T-helper 1 cell (primary cell): ENCODE measurements around the gene ARHGAP5.
A peak's percentile ranks its signal among the peaks of the same experiment; 100 is the strongest.

Experiments
- DNase-seq, 5 donors: peaks; one replicate each; pipeline ENCODE4 v3.0.0-alpha.2; 2012 to 2020
- total RNA-seq, 4 donors: gene quantifications; one replicate each; lab custom pipeline; 2026; lab: John Stamatoyannopoulos, UW

The ARHGAP5 gene, protein sequence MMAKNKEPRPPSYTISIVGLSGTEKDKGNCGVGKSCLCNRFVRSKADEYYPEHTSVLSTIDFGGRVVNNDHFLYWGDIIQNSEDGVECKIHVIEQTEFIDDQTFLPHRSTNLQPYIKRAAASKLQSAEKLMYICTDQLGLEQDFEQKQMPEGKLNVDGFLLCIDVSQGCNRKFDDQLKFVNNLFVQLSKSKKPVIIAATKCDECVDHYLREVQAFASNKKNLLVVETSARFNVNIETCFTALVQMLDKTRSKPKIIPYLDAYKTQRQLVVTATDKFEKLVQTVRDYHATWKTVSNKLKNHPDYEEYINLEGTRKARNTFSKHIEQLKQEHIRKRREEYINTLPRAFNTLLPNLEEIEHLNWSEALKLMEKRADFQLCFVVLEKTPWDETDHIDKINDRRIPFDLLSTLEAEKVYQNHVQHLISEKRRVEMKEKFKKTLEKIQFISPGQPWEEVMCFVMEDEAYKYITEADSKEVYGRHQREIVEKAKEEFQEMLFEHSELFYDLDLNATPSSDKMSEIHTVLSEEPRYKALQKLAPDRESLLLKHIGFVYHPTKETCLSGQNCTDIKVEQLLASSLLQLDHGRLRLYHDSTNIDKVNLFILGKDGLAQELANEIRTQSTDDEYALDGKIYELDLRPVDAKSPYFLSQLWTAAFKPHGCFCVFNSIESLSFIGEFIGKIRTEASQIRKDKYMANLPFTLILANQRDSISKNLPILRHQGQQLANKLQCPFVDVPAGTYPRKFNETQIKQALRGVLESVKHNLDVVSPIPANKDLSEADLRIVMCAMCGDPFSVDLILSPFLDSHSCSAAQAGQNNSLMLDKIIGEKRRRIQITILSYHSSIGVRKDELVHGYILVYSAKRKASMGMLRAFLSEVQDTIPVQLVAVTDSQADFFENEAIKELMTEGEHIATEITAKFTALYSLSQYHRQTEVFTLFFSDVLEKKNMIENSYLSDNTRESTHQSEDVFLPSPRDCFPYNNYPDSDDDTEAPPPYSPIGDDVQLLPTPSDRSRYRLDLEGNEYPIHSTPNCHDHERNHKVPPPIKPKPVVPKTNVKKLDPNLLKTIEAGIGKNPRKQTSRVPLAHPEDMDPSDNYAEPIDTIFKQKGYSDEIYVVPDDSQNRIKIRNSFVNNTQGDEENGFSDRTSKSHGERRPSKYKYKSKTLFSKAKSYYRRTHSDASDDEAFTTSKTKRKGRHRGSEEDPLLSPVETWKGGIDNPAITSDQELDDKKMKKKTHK (N-terminal part only)
- 95.0 to 163 (median 155) reads per million in 4 donors for total RNA-seq

DNA sequence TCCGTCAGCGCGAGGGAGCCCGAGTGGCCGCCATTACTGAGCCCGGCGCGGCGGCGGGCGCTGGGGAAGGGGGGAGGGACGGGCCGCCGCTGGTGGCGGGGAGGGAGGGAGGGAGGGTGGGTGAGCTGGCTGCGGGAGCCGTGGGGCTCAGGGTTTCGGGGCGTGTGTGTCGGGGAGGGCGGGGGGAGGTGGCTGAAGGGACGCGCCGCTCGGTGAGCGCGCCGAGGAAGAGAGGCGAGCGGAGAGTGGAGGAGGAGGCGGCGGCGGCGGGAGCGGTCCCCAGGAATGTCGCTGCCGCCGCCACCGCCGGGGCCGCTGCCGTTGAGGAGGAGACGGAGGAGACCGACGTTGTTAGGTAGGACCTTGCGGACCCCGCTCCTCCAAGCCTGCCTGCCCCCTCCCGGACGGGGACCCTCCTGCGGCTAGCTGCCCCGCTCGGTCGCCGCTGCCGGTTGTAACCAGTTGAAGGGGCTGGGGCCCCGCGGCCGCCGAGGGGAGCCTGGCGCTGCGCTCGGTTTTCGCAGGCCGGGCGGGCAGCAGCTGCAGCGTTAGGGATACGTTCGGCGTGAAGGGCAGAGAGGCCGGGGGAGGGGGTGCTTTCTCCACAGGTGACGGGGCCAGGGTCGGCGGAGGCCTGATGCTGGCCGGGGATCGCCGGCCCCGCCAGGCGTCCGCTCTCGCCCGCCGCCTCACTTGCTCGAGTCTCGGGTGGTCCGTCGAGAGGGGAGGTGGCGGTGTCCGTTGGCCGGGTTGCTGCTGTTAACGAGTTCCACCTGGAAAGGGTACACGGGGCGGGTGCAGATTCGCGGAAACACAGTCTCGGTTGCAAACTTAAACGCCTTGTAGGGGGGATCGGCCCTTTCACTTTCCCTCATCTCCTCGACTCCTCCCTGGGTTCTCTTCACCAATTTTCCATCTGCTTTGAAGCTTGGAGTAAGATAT lies at the start of gene ARHGAP5:
ARHGAP5 (plus strand) TSS at position 224 of the 942 bp plus-strand sequence. CDS start 13,366 bp downstream, outside the sequence.
- DNase-seq = peak in 4 of 5 donors; percentile 61 to 74 (median 68)

DNA sequence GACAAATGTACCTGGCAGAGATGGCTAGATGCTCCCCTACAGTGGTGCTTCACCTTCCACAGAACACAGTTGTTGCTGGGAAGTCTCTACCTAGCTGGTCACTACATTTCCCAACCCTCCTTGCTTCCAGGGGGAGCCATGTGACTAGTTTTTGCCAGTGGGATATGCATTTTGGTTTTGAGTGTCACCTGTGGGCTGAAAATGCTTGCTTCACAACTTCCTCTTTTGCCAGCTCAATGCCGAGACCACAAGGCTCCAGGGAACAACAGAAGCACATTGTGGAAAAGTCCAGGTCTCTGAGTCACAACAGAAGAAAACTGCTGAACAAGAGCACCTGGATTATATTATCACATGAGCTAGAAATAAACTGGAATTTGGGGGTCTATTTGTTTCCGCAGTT lies 48.5 kb upstream of the ARHGAP5 start:
- no peak for DNase-seq

DNA sequence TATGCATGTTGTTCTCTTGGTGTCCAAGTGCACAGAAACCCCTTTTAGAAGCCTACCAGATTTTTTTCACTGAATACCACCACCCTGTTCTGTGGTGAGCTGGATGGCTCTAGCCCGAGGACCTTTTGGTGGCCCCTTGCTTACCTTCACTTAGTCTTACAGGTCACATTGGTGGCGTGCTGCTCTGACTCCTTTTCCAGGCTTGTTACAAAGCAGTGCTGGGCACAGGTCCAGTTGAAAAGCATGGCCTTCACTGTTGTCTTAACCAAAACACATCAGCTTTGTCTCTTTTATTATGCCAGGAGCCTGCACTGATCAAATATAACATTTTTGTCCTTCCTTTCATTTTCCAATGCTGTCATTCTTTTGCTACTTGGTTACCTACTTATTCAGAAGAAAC lies 43.6 kb upstream of the ARHGAP5 start:
- no peak for DNase-seq

DNA sequence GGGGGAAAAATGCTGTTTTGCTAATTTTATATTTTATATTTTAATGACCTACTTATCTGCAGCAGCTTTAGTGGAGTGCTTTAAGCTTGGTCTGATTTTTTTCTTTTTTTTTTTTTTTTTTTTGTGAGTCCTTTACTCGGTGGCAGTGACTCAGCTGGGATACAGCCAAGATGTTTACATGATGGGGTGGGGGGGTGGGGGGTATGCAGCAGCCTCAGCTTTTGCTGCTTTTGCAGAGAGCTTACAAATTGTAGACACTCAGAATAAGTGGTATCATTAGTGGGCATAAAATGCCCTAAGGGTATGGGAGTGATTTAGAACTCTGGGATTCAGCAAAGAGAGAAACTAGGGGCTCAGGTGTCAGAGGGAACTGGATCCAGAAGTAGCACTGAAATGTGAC lies 38.2 kb upstream of the ARHGAP5 start:
- DNase-seq = no peak

DNA sequence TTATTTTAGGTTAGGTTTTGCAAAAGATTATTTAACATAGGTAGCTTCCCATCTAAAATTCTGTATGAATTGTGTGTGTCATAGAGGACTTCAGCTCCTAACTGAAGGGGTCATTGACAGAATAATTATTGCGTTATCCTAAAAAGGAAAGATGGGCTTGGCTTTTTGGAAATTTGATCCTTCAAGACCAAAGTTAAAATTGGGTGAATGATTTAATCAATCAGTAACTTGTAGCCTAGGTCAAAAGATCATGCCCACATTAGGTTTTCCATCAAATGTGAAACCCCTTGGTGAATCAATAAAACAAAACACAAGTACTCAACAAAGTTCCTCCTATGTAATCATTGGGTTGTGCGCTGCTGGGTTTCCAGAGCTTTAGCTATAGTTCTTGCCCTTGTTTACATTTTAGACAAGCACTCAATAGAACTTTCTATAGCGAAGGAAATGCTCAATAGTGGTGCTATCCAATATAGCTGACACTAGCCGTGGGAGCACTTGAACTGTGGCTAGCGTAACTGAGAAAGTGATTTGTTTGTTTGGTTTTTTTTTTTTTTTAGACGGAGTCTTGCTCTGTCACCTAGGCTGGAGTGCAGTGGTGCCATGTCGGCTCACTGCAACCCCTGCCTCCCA lies 37.6 kb upstream of the ARHGAP5 start:
- DNase-seq = no peak

DNA sequence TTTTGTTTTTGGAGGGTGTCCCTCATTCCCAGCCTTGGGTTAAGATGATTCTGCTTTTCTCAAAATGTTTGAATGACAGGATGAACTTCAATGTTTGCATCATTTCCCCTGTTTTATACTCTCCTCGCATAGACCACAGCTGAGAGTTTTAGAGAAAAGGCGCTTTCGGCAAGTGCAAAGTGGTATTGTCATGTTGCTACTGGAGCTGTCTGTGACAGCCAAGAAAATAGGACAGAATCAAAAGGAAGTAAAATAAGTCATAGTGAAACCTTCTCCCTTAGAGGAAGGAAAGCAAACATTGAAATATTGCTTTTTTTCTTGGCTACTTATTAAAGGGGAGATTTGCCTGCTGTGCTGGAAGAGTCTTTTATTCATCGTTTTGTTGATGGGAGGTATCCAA lies 33.5 kb upstream of the ARHGAP5 start:
- DNase-seq = peak in 1 of 5 donors; percentile 66

DNA sequence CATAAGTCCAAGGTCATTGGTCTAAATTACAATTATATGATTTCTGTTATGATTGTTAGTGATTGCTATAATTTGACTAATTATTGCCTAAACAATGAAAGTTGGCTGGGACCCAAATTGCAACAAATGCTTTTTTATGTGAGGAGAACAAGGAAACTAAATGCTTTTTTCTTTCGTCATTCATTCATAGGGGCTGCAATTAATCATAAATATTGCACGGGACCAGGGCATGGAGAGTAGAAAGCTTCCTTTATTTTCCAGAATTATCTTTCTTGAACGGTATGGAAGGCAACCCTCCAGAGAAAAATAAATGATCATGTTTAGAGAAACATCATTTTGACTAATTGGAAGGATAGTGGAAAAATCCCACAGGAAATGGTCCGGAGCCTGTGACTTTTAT lies 32.6 kb upstream of the ARHGAP5 start:
- DNase-seq = no peak

DNA sequence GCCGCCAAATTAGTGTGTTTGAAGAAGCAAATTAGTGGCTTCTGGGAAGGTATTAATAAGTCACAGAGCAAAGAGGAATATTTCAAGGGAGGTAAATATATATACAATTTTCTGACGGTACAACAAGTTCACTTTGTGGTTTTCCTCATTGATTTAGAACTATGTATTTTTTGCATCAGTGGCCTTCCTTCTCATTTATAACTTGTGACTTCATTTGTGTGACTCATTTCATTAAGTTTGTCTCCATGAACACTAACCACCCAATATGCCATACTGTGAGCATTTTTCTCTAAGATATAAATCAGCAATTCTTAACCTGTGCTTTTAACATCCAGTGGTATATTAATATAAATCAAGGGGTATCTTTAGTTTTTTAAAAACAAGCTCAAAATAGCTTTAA lies 29.3 kb upstream of the ARHGAP5 start:
- DNase-seq = no peak

DNA sequence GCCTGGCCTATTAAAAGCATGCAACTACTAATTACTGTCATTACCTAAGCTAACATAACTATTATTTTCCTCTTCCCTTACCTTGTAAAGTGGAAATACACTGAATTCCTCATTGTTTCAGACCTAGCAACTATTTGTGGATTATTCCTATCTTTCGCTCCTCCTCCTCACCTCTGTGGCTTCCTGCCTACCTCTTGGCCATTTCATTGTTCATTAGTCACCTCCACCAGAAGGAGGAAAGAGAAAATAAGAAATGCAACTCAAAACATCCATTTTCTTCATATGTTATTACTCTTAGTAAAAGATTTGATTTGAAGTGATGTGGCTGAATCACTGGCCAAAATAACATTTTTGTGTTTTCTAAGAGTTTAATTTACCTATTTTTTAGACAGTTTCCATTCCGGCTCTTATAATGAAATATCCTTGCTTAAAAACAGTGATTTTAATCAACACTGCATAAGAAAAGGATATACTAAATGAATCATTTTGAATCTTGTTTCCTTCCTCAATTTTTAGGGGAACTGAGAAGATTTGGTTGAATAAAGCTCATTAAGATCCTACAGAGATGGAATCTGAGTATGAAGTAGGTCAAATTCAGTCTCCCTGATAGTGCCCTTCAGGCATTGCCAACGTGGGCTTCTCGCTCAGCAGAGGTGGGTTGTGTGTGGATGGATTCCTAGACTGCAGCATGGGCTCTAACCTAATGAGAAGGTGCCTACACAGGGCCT lies 27.6 kb upstream of the ARHGAP5 start:
- no peak for DNase-seq

DNA sequence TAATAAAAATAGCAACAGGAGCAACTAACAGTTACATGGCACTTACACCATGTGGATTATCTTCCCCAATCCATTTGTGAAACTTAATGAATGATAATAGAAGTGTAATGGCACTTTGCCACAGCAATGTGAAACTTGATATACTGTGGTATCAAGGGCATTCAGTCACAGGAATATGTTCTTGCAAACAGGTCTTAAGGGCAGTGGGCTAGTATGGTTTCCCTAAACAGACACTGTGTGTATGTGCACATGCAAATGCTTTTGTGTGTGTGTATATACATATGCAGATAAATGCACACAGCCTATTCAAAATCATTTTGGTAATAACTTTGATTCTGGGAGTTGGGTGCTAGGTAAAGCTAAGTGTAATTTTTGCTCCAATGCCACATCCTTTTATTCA lies 26.2 kb upstream of the ARHGAP5 start:
- no peak for DNase-seq

DNA sequence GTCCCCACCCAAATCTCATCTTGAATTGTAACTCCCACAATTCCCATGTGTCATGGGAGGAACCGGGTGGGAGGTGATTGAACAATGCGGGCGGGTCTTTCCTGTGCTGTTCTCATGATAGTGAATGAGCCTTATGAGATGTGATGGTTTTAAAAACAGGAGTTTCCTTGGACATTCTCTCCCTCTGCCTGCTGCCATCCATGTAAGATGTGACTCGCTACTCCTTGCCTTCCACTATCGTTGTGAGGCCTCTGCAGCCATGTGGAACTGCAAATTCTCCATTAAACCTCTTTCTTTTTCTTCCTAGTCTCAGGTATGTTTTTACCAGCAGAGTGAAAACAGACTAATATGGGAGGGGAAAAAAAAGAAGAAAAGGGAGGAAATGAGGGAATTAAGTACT lies 22.6 kb upstream of the ARHGAP5 start:
- DNase-seq = no peak

DNA sequence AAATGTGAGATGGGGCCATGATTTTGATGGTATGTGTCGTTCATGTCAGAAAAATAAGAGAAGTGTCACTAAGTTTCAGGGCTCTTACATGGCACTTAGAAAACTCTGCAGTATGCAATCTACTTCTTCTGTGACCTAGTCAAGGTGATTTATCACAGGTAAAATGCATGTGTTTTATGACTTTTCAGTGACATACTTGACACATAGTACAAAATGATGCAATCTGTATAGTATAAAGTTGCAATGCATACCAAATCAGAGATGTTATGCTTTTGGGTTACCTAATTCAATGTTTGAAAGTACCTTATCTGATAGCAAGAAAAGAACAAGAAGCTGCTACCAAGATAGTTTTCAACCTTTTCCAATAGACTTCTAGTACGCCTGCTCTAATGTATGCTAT lies 21.9 kb upstream of the ARHGAP5 start:
- DNase-seq = no peak

DNA sequence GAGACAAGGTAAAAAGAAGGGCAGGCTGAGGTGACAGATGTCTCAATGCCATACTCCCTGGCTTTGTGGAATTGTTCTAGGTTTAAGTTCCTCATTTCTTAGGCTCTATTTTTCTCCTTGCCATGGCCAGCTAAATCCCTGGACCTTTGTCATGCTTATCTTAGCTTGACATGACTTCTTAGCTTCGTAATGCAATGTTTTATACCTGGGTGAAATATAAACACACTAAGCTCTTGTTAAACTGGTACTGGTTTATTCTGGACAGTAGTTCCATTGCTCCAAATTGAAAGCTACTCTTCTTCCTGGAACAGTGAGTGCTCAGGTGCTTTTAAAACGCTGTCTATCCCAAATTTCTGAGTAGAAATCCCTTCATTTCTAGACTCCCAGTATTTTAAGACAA lies 17.4 kb upstream of the ARHGAP5 start:
- DNase-seq = no peak

DNA sequence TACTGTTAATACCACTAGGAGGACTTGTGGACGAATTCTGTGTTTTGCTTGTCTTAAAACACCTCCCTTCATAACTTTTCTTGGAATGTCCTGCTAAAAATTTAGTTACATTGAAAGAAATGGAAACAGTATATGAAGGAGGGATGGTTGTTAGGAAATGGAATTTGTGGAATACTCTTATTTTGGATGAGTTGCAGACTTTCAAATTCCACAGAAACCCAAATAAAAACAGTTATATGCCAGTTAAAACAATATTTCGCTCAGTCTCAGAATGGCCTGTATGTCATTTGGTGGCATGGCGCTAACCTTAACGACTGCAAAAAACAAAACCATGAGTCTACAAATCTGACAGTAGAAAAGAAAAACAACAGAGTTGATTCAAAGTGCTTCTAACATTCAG lies 12.2 kb upstream of the ARHGAP5 start:
- DNase-seq = no peak

DNA sequence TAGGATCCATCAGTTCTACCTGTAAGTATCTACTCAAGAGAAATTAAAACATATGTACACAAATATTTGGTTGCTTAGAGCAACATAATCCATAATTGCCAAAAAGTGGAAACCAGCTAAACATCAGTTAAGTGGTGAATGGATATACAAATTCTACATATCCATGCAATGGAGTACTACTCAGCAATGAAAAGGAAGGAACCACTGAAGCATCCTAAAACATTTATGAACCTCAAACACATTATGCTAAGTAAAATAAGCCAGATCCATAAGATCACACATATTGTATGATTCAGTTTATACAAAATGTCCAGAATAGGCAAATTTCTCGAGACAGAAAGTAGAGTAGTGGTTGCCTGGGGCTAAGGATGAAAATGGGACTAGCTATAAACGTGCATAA lies 8.4 kb upstream of the ARHGAP5 start:
- DNase-seq = no peak

DNA sequence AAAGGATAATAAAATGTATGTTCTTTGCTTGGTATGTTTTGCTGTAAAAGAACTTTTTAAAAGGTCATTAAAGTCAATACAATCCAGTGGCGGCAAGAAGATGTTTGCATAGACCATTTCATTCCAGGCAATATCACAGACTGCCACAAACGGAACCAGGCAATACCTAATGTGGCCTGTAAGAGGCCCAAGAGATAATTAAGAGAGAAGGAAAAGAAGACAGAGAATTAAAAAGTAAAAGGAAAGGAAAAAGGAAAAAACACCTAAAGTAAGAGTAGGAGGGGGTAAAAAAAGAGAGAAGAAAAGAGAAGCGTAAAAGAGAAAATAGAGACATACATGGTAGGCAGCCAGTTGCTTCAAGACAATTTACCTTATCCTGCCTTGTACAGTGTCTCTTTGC lies 6.8 kb upstream of the ARHGAP5 start:
- no peak for DNase-seq

DNA sequence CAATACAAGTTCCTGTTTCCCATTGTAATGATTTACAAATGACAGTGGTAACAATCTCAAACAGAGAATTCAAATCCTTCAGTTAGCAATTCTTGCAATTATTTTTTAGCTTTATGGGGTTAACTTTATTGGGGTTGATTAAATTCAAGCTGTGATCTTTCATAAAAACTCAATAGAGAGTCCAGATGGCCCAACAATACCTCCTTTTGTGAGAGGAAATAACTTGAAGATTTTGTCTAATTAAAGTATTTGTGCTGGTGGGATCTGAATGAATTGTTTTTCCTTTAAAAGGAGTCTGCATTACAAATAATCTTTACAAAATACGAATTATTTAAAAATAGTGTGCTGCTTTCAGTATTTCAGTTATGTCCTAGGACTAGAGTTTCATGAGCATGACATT lies 4.4 kb upstream of the ARHGAP5 start:
- DNase-seq = no peak

DNA sequence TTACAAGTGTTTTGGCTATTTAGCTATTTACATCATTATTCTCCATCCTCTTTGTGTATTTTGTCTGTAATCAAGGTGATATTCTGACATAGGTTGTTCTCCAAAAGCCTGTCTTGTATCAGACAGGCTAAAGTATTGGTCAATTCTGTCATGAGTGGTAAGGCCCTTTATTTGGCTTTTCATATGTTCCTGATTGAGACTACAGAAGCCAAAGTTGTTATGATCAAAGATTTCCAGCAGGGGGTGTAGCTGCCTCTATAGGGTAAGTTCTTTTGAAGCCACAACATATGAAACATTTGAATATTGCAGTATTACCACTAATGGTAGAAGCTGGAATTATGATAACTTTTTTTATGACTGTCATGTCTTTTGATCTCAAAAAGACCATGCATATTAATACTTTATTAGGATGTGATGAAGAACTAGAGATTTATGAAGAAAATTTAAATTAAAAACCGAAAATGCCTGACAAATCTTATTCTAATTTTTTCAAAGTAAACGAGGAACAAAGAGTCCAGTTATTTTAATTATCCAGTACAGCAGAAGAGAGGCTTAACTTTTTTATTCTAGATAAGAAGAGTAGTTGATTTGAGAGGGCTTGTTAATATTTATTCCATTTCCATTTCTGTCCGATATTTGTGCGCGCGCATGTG lies 3.4 kb upstream of the ARHGAP5 start:
- peak in 4 of 5 donors; percentile 24 to 72 (median 50) for DNase-seq

DNA sequence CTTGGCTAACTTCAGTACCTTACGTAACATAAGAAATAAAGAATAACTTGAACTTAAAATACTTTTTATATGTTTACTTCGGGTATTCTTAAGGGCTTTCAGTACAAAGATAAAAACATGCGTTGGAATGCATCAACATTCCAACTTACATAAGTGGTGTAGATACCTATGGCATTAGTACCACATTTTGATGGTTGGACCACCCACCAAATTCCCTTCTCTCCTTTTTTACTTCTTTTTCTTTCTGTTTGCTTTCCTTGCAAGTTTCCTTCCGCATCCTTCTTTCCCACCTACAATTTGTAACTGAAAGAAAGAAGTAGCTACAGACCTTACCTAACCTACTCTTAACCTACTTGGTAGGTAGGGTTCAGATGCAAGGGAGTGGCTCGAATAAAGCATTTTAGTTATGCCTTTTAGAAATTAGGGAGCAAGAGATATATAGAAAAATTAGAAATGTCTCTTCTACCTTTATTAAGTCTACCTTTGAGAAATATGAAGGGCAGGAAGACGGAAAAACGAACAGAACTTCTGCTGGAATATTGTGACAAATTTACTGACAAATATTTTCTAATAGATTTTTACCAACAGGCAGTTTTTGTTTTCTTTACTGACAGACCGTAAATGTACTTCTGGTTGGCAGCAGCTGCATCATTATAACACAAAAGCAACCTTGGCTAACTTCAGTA lies 2.1 kb upstream of the ARHGAP5 start:
- DNase-seq = no peak
